Stimulated activated naive CD8-positive, alpha-beta T cell treated with anti-CD3 and anti-CD28 coated beads, Interleukin-15, Interleukin-2, amounts not matched to agents 100 ng/mL and 50 ng/mL, for 24 hours (primary cell): ENCODE data around the gene EDN1.

ENCODE experiments used
- H3K27ac Mint-ChIP-seq: one replicate; pipeline ENCODE4 v1.8.0; 2021; ENCODE audit warnings: mild to moderate bottlenecking, mixed read lengths
- H3K27me3 Mint-ChIP-seq: one replicate; pipeline ENCODE4 v1.8.0; 2021; ENCODE audit warnings: mixed read lengths
- H3K36me3 Mint-ChIP-seq: one replicate; pipeline ENCODE4 v1.8.0; 2021; ENCODE audit warnings: low read depth, mixed read lengths
- H3K4me1 Mint-ChIP-seq: one replicate; pipeline ENCODE4 v1.8.0; 2021; ENCODE audit warnings: low read depth, mixed read lengths
- H3K4me3 Mint-ChIP-seq: one replicate; pipeline ENCODE4 v1.8.0; 2021; ENCODE audit warnings: mild to moderate bottlenecking, mixed read lengths
- H3K9me3 Mint-ChIP-seq: one replicate; pipeline ENCODE4 v1.8.0; 2021; ENCODE audit warnings: mixed read lengths

EDN1 gene

DNA sequence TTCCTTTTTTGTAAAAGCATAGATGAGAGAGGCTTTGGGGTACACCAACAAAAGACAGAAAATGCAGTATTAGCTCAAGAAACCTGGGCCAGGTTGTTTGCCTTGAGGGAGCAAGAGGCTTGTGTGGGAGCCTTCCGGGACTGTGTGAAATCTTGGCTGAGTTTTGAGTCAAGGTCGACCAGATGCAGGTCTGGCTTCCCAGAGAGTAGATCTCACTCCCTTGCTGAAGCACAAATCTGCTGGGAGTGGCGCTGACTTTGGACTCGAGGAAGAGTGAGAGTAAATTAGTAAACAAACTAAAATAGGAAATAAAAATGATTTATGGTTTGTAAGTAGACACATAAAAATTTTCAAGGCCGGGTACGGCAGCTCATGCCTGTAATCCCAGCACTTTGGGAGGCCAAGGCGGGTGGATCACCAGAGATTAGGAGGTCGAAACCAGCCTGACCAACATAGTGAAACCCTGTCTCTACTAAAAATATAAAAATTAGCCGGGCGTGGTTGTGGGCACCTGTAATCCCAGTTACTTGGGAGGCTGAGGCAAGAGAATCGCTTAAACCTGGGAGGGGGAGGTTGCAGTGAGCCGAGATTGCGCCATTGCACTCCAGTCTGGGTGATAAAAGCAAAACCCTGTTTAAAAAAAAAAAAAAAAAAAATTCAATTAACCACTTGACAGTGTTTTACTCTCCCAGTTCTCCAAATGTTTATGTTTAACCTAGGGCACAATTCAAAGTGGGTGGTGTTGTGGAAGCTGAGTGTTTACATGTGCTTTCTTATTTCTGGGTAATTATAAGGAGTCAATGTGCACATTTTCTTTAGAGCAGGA lies 27.7 kb upstream of the EDN1 start:
- Mint-ChIP-seq H3K4me3 (no peak overlapping the region), H3K27ac (no peak overlapping the region), H3K36me3 (no peaks in the 10 kb centered on the region), H3K4me1 (peaks cover 12% of the 10 kb centered on the region), H3K27me3 (peaks cover 2% of the 10 kb centered on the region), H3K9me3 (no peaks in the 10 kb centered on the region)

DNA sequence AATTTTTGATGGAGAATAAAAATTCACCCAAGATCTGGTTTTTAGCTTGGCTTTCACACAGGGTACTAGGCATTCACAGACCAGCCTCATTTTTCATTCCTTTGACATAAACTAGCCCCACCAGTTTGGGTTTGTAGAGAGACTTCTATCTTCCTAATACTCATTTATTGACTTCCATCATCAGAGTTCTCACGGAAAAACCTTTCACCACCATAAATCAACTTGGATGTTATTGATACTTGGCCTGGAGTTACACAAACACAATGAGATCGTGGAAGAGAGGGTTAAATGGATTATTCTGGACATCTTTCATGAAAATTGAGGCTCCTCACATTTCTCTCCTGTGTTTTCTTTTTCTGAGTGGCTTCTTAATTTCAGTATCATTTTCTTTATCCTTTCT lies 26.8 kb upstream of the EDN1 start:
- Mint-ChIP-seq H3K27me3 (peaks cover 2% of the 10 kb centered on the region), H3K27ac (no peak overlapping the region), H3K4me3 (no peak overlapping the region), H3K36me3 (no peaks in the 10 kb centered on the region), H3K4me1 (peaks cover 12% of the 10 kb centered on the region), H3K9me3 (no peaks in the 10 kb centered on the region)

DNA sequence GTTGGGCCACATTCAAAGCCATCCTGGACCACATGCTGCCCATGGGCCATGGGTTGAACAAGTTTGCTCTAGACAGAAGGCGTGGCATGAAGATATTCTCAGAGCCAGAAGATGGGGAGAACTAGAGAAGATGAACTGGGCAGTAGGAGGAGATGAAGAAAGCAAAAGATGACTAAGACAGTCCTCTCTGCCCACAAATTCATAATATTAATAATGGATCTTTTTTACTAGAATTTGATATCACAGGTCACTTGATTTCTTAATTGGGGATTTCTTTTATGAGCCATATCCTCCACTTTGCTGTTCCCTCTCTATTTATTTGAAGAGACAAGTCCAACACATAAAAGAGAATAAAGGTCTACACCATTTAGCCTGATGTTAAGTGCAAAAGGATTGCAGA lies 25.5 kb upstream of the EDN1 start:
- H3K9me3 Mint-ChIP-seq = no peaks in the 10 kb centered on the region
- H3K36me3 Mint-ChIP-seq = no peaks in the 10 kb centered on the region
- no peak overlapping the region for H3K4me3 Mint-ChIP-seq
- H3K4me1 Mint-ChIP-seq = peaks cover 12% of the 10 kb centered on the region
- peaks cover 2% of the 10 kb centered on the region for H3K27me3 Mint-ChIP-seq
- H3K27ac Mint-ChIP-seq = no peak overlapping the region

DNA sequence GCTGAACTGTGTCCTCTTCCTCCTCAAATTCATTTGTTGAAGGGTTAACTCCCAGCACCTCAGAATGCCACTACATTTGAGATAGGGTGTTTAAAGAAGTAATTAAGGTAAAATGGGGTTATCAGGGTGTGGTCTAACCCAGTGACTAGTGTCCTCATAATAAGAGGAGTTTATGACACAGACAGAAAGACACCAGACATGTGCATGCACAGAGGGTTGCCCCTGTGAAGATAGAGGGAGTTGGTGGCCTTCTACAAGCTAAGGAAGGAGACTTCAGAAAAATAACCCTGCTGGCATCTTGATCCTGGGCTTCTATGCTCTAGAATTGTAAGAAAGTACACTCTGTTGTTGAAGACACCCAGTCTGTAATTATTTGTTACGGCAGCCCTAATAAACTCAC lies 24.9 kb upstream of the EDN1 start:
- Mint-ChIP-seq H3K4me1 (peaks cover 12% of the 10 kb centered on the region), H3K9me3 (no peaks in the 10 kb centered on the region), H3K27ac (no peak overlapping the region), H3K27me3 (peaks cover 2% of the 10 kb centered on the region), H3K36me3 (no peaks in the 10 kb centered on the region), H3K4me3 (no peak overlapping the region)

DNA sequence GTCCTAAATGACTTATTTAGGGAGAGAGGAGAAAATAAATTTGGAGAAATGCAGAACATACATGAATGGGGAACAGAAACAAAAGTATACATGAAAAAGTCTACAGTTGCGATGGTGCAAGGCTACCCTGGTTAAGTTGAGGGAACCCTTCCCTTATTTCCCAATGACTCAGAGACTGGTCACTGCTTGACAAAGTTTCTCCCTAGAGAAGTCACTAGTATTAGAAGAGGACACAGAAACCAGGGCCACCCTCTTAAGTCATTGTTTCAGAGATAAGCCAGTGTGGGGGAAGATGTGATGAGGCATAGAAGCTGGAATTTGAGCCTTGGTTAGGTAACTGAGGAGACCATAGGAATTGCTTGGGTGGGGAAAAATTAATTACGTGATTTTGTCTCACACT lies 24.4 kb upstream of the EDN1 start:
- Mint-ChIP-seq H3K4me3 (no peak overlapping the region), H3K9me3 (no peaks in the 10 kb centered on the region), H3K27ac (no peak overlapping the region), H3K4me1 (peaks cover 15% of the 10 kb centered on the region), H3K36me3 (no peaks in the 10 kb centered on the region), H3K27me3 (peaks cover 2% of the 10 kb centered on the region)

DNA sequence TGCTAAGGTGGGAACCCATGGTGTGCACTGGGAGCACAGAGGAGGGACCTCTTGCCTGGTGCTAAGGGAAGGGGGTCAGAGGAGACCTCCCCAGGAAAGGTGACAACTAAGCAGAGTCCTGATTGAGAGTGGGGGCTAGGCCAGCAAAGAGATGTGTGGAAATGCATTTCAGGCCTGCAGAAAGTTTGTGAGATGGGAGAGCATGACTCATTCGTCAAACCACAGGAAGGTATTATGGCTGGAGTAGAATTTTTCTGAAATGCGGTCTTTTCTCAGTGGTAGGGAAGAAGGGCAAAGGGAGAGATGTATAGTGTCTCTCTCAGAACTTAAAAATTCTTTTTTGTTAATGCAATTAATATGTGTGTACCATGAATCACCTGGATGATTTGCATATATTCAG lies 23.6 kb upstream of the EDN1 start:
- Mint-ChIP-seq H3K36me3 (peaks cover 4% of the 10 kb centered on the region), H3K4me3 (no peak overlapping the region), H3K9me3 (no peaks in the 10 kb centered on the region), H3K4me1 (peaks cover 20% of the 10 kb centered on the region), H3K27me3 (peaks cover 2% of the 10 kb centered on the region), H3K27ac (no peak overlapping the region)

DNA sequence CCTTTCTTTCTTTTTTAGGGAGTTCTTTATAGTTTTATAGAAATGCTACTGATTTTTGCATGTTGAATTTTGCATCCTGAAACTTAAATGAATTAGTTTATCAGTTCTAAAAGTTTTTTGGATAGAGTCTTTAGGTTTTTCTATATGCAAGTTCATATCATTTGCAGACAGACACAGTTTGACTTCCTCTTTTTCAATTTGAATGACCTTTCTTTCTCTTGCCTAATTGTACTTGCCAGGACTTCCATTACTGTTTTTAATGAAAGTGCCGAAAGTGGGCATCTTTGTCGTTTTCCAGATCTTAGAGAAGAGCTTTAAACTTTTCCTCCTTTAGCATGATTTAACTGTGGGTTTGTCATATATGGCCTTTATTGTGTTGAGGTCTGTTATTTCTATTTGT lies 21.1 kb upstream of the EDN1 start:
- peaks cover 8% of the 10 kb centered on the region for H3K36me3 Mint-ChIP-seq
- H3K4me3 Mint-ChIP-seq = no peak overlapping the region
- H3K4me1 Mint-ChIP-seq = peaks cover 20% of the 10 kb centered on the region
- no peaks in the 10 kb centered on the region for H3K27me3 Mint-ChIP-seq
- H3K27ac Mint-ChIP-seq = no peak overlapping the region
- peaks cover 4% of the 10 kb centered on the region for H3K9me3 Mint-ChIP-seq

DNA sequence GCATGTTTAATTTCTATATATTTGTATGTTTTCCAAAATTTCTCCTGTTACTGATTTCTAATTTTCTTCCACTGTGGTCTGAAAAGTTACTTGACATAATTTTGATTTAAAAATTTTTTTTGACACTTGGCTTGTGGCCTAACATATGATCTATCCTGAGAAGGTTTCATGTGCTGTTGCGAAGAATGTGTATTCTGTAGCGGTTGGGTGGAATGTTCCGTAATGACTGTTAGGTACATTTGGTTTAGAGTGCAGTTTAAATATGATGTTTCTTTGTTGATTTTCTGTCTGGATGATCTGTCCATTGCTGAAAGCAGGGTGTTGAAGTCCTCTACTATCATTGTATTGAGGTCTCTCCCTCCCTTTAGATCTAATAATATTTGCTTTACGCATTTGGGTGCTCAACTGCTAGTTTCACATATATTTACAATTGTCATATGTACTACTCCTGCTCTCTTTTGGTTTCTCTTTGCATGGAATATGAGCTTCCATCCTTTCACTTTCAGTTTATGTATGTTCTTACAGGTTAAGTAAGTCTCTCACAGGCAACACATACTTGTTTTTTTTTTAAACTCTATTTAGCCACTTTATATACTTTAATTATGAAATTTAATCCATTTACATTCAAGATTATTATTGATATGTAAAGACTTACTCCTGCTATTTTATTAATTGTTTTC lies 19.5 kb upstream of the EDN1 start:
- H3K27me3 Mint-ChIP-seq = no peaks in the 10 kb centered on the region
- H3K9me3 Mint-ChIP-seq = peaks cover 4% of the 10 kb centered on the region
- H3K4me1 Mint-ChIP-seq = peaks cover 19% of the 10 kb centered on the region
- H3K4me3 Mint-ChIP-seq = no peak overlapping the region
- peaks cover 8% of the 10 kb centered on the region for H3K36me3 Mint-ChIP-seq
- H3K27ac Mint-ChIP-seq = no peak overlapping the region

DNA sequence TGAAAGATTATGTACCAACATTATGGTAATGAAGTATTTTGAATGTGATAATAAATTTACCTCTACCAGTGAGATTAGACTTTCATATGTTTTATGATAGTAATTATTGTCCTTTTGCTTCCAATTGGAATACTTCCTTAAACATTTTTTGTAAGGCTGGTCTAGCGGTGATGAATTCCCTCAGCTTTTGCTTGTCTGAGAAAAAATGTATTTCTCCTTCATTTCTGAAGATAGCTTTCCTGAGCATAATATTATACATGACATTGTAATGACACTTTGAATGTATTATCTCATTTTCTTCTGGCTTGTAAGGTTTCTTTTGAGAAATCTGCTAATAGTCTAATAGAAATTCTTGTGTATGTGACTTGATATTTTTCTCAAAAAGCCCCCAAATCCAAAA lies 18.6 kb upstream of the EDN1 start:
- Mint-ChIP-seq H3K27me3 (no peaks in the 10 kb centered on the region), H3K9me3 (peaks cover 4% of the 10 kb centered on the region), H3K4me3 (no peak overlapping the region), H3K27ac (no peak overlapping the region), H3K36me3 (peaks cover 8% of the 10 kb centered on the region), H3K4me1 (peaks cover 10% of the 10 kb centered on the region)

DNA sequence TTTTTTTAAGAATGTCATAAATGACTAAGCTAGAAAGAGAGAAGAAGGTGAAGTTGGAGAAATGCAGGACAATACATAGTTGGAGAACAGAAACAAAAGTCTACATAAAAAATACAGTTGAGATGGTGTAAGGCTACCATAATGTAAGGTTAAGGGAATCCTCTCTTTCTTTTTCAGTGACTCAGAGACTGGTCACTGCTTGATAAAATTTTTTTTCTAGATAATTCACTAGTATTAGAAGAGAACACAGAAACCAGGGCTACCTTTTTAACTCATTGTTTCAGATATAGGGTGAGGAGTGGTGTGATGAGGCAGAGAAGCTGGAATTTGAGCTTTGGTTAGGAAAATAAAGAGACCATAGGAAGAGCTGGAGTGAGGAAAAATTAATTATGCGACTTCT lies 18.2 kb upstream of the EDN1 start:
- peaks cover 8% of the 10 kb centered on the region for H3K4me1 Mint-ChIP-seq

DNA sequence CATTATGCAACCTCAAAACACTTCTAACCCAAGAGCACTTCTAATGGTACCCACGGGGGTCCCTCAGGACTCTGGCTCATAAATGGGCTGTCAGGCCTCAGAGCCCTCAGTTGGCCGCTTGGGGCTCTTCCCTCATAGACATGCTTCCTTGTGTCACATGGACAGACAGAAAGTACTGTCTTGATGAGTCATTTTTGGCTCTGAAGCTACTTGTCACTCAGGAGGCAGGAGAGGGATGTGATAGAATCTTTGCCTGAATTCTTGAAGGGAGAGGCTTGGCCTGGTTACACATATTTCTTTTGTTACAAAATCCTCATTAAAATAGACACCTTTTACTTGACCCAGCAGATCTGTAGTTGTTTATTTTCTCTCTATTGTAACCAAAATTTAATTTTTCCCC lies 15.1 kb upstream of the EDN1 start:
- peaks cover 8% of the 10 kb centered on the region for H3K36me3 Mint-ChIP-seq
- H3K4me1 Mint-ChIP-seq = peaks cover 17% of the 10 kb centered on the region
- H3K9me3 Mint-ChIP-seq = peaks cover 4% of the 10 kb centered on the region
- no peak overlapping the region for H3K4me3 Mint-ChIP-seq
- H3K27me3 Mint-ChIP-seq = peaks cover 6% of the 10 kb centered on the region
- H3K27ac Mint-ChIP-seq = no peak overlapping the region

More for the DNA sequence above, 18.2 kb upstream of the EDN1 start:
- H3K9me3 Mint-ChIP-seq = peaks cover 4% of the 10 kb centered on the region
- no peak overlapping the region for H3K4me3 Mint-ChIP-seq
- H3K27me3 Mint-ChIP-seq = no peaks in the 10 kb centered on the region
- H3K27ac Mint-ChIP-seq = no peak overlapping the region
- H3K36me3 Mint-ChIP-seq = peaks cover 8% of the 10 kb centered on the region

DNA sequence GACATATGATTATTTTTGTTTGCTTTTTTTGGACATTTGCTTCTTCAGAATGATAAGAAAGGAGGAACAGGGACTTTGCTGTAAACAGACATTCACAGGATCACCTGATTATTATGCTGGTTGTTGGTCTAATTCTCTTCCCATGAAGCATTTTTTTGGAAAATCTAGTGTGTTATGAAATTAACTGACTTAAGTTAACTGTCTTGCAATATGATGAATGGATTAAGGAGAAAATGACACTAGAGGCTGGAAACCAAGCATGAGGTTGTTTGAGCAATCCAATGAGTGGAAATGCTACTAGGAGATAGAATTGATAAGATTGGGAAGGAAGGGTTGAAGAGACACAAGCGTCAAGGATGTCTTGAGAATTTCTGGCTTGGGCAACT lies 13.2 kb upstream of the EDN1 start:
- Mint-ChIP-seq H3K4me3 (no peak overlapping the region), H3K4me1 (peaks cover 10% of the 10 kb centered on the region), H3K27me3 (peaks cover 13% of the 10 kb centered on the region), H3K9me3 (peaks cover 4% of the 10 kb centered on the region), H3K27ac (no peak overlapping the region), H3K36me3 (peaks cover 3% of the 10 kb centered on the region)

DNA sequence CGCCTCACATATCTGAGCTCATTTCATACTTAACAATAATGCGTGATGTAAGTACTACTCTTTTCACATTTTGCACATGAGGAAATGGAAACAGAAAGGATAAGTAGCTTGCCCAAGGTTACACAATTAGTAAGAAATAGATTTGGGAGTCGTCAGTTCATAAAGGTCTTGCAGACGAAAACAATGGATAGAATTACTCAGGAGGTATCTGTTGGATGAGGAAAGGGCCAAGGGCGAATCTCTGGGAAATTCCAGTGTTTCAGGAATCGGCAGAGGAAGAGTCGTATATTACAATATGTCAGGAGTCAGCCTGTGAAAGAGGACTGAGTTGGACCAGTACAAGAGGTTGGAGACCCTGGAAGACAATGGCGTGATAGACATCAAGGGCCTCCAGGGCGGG lies 12.8 kb upstream of the EDN1 start:
- peaks cover 18% of the 10 kb centered on the region for H3K27me3 Mint-ChIP-seq
- H3K9me3 Mint-ChIP-seq = no peaks in the 10 kb centered on the region
- no peak overlapping the region for H3K4me3 Mint-ChIP-seq
- H3K4me1 Mint-ChIP-seq = peaks cover 10% of the 10 kb centered on the region
- H3K27ac Mint-ChIP-seq = no peak overlapping the region
- no peaks in the 10 kb centered on the region for H3K36me3 Mint-ChIP-seq

DNA sequence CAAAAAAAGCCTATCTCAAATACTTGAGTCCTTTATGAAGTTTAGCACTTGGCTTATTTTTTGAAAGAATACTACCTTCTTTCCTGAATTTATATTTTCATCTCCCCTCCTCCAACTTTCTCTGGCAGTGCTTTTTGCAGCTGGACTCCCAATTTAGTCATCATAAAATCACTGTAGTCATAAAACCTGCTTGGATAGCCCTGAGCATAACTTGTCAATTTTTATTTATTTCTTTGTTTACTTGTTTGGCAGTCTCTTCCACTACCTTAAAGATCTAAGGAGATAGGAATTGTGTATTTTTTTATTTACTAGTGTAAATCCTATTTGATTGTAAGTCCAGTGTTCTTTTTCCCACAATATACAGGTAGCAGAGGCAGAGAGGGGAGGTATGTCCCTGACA lies 11.2 kb upstream of the EDN1 start:
- Mint-ChIP-seq H3K4me3 (no peak overlapping the region), H3K27ac (no peak overlapping the region), H3K9me3 (no peaks in the 10 kb centered on the region), H3K4me1 (peaks cover 10% of the 10 kb centered on the region), H3K36me3 (no peaks in the 10 kb centered on the region), H3K27me3 (peaks cover 32% of the 10 kb centered on the region)

DNA sequence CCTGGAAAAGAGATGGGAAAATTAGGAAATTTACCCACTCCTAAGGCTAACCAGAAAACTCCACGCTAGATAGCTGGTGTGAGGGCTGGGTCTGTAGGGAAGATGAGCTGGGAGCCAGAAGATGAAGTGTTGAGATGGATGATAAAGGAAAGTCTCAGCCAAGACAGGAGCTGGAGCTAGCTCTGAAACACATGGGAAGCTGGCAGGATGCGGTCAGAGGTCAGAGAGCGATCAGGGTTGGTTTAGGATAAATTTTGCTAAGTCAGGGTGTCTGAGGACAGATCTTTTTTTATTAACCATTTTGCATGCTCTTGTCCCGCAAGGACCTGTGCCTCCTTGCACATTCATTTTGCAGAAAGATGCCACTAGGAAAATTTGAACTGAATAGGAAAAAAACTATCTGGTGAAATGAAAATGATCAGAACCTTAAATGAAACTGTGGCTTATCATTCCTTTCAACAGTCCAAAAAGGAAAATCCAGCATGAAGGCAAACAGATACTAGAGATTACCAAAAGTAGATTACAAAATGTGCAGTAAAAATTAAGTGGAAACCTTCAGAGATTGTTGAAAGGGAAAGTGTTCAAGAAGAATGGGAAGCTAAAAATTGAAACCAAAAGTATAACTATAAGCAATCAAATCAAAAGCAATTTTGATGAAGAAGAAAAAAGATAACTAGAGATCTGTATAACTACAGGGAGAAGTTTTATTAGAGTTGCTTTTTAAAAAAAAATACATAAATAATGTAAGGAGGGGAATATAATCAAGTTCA lies 10.7 kb upstream of the EDN1 start:
- Mint-ChIP-seq H3K4me1 (peaks cover 10% of the 10 kb centered on the region), H3K4me3 (no peak overlapping the region), H3K9me3 (no peaks in the 10 kb centered on the region), H3K27ac (no peak overlapping the region), H3K27me3 (peaks cover 33% of the 10 kb centered on the region), H3K36me3 (no peaks in the 10 kb centered on the region)
